ENCODE measurements around the gene XRN2. TPM values are rescaled to one million over a fixed set of nuclear protein-coding genes. Genes with fewer than 3 reads are reported as not detected.
A peak's percentile ranks its signal among the peaks of the same experiment; 100 is the strongest.

Gene XRN2
- total RNA-seq, 2 experiments from 2014 or later: 71.3 to 72.6 TPM

GRCh38 chr20:21280522-21281016 is 22.6 kb upstream of the XRN2 start:
- H3K9me3 Mint-ChIP-seq: peaks cover 2% of the 10 kb centered on the region
- peak; percentile 12 for DNase-seq
- no peak overlapping the region for H3K4me3 Mint-ChIP-seq
- intact Hi-C loops (cut with micrococcal nuclease): no loop called here
- TF ChIP-seq CTCF (IDR thresholded peaks at IDR 0.05): no peak
- H3K36me3 Mint-ChIP-seq (ENCODE audit: low read depth): no peaks in the 10 kb centered on the region
- H3K27me3 Mint-ChIP-seq: peaks cover 13% of the 10 kb centered on the region
- H3K4me1 Mint-ChIP-seq (ENCODE audit: low read depth): peaks cover 3% of the 10 kb centered on the region
- ChIA-PET CTCF (no interaction called here), POLR2A (no interaction called here)
- no peak overlapping the region for H3K27ac Mint-ChIP-seq
- ATAC-seq: no peak

GRCh38 chr20:21286775-21287174 is 16.4 kb upstream of the XRN2 start:
- H3K27me3 Mint-ChIP-seq: peaks cover 39% of the 10 kb centered on the region
- intact Hi-C loops (cut with micrococcal nuclease): no loop called here
- H3K36me3 Mint-ChIP-seq (ENCODE audit: low read depth): no peaks in the 10 kb centered on the region
- ATAC-seq (no peak), DNase-seq (no peak)
- no peak overlapping the region for H3K4me3 Mint-ChIP-seq
- peaks cover 2% of the 10 kb centered on the region for H3K9me3 Mint-ChIP-seq
- CTCF ChIA-PET: no interaction called here
- TF ChIP-seq CTCF (IDR thresholded peaks at IDR 0.05): no peak
- POLR2A ChIA-PET: no interaction called here
- H3K4me1 Mint-ChIP-seq (ENCODE audit: low read depth): no peaks in the 10 kb centered on the region
- no peak overlapping the region for H3K27ac Mint-ChIP-seq

- intact Hi-C loops (cut with micrococcal nuclease): no loop called here
- Mint-ChIP-seq H3K9me3 (no peaks in the 10 kb centered on the region), H3K4me3 (no peak overlapping the region), H3K27me3 (peaks cover 34% of the 10 kb centered on the region), H3K27ac (no peak overlapping the region), H3K36me3 (ENCODE audit: low read depth) (no peaks in the 10 kb centered on the region), H3K4me1 (ENCODE audit: low read depth) (no peaks in the 10 kb centered on the region)
- no peak for TF ChIP-seq CTCF (IDR thresholded peaks at IDR 0.05)
- ATAC-seq (no peak), DNase-seq (no peak)
- ChIA-PET CTCF (no interaction called here), POLR2A (no interaction called here)
Measured at GRCh38 chr20:21288587-21289370, 14.4 kb upstream of the XRN2 start.

- no peak for DNase-seq
- no peak for TF ChIP-seq CTCF (IDR thresholded peaks at IDR 0.05)
- Mint-ChIP-seq H3K27ac (no peak overlapping the region), H3K27me3 (peaks cover 33% of the 10 kb centered on the region), H3K4me3 (no peak overlapping the region), H3K36me3 (ENCODE audit: low read depth) (no peaks in the 10 kb centered on the region), H3K9me3 (no peaks in the 10 kb centered on the region), H3K4me1 (ENCODE audit: low read depth) (no peaks in the 10 kb centered on the region)
- ATAC-seq: no peak
- ChIA-PET POLR2A (no interaction called here), CTCF (no interaction called here)
- intact Hi-C loops (cut with micrococcal nuclease): no loop called here
Measured at GRCh38 chr20:21289651-21290050, 13.5 kb upstream of the XRN2 start.

- ATAC-seq: no peak
- Mint-ChIP-seq H3K9me3 (no peaks in the 10 kb centered on the region), H3K36me3 (ENCODE audit: low read depth) (no peaks in the 10 kb centered on the region), H3K4me3 (no peak overlapping the region), H3K27me3 (peaks cover 30% of the 10 kb centered on the region), H3K4me1 (ENCODE audit: low read depth) (no peaks in the 10 kb centered on the region), H3K27ac (no peak overlapping the region)
- intact Hi-C loops (cut with micrococcal nuclease): no loop called here
- POLR2A ChIA-PET: no interaction called here
- CTCF ChIA-PET: no interaction called here
- no peak for TF ChIP-seq CTCF (IDR thresholded peaks at IDR 0.05)
- no peak for DNase-seq
Measured at GRCh38 chr20:21291026-21291425, 12.1 kb upstream of the XRN2 start.
